Uterus (tissue), 2 donors: ENCODE results near the gene TSR2.

Experiments
- CTCF ChIP-seq, 4 experiments: fragments of 200-600 bp in 2 of 4; fragments of 450-650 bp in 2 of 4; sonication (generic) in 2 of 4; IDR thresholded peaks; one replicate each; pipeline ENCODE4 v1.5.1; 2016 to 2019; ENCODE audit warnings: antibody characterized with exemption in 4 of 4, mild to moderate bottlenecking in 2 of 4, moderate library complexity in 1 of 4
- POLR2A ChIP-seq, 2 donors: fragments of 450-650 bp; IDR thresholded peaks; one replicate each; pipeline ENCODE4 v1.6.1; 2016; ENCODE audit warnings: antibody characterized with exemption in 2 of 2, mild to moderate bottlenecking in 1 of 2, moderate library complexity in 1 of 2

- TF ChIP-seq CTCF (IDR thresholded peaks at IDR 0.05), result no peak
- TF ChIP-seq POLR2A (IDR thresholded peaks at IDR 0.05), result no peak
Observed at GRCh38 chrX:54479136-54480111, 39.2 kb downstream of the TSR2 start.
